ENCODE results near the gene TBX1. TPM values are rescaled to one million over a fixed set of nuclear protein-coding genes. Genes with fewer than 3 reads are reported as not detected.
A peak's percentile ranks its signal among the peaks of the same experiment; 100 is the strongest.

TBX1 gene
- polyA plus RNA-seq, 3 donors: not detected

GRCh38 chr22:19751497-19752245, 8.9 kb upstream of the TBX1 start:
- Mint-ChIP-seq H3K4me3 (no peak overlapping the region), H3K36me3 (peaks cover 0 to 3% of the 10 kb centered on the region in 2 donors), H3K4me1 (peaks cover 8% of the 10 kb centered on the region), H3K9me3 (peaks cover 0 to 14% (median 4%) of the 10 kb centered on the region in 7 donors), H3K27ac (no peak overlapping the region), H3K27me3 (ENCODE audit: low read depth in 3 of 3) (peaks cover 41 to 66% (median 50%) of the 10 kb centered on the region in 3 donors)
- Histone ChIP-seq H3K9ac (ENCODE audit: insufficient read depth, low read length, poor library complexity, severe bottlenecking) (no peak overlapping the region), H3K9me3 (replicated peaks in 1 of 2; ENCODE audit: control insufficient read depth in 1 of 2, insufficient read depth in 1 of 2, low read length in 2 of 2) (peaks cover 0 to 14% of the 10 kb centered on the region in 2 donors), H4K20me1 (ENCODE audit: insufficient read depth, low read length) (no peaks in the 10 kb centered on the region), H3K27me3 (ENCODE audit: control insufficient read depth in 2 of 2, insufficient read depth in 2 of 2, low read length in 2 of 2) (peaks cover 25 to 54% of the 10 kb centered on the region in 2 donors), H3K79me2 (ENCODE audit: insufficient read depth, low read length) (no peaks in the 10 kb centered on the region), H3K27ac (ENCODE audit: low read depth in 1 of 2, low read length in 2 of 2) (no peak overlapping the region), H3K36me3 (replicated peaks in 1 of 2; ENCODE audit: control insufficient read depth in 1 of 2, insufficient read depth in 2 of 2, low read length in 2 of 2) (no peaks in the 10 kb centered on the region), H3K4me3 (replicated peaks in 1 of 3; ENCODE audit: low read depth in 2 of 3, low read length in 3 of 3) (no peak overlapping the region), H3K4me2 (replicated peaks; ENCODE audit: extremely low read depth, low read length, poor library complexity, severe bottlenecking) (no peak overlapping the region), H3K4me1 (ENCODE audit: control insufficient read depth in 1 of 2, insufficient read depth in 2 of 2, low read length in 2 of 2) (peaks cover 6% of the 10 kb centered on the region in 2 donors), H2AFZ (ENCODE audit: insufficient read depth, low read depth, low read length, poor library complexity, severe bottlenecking) (no peak overlapping the region)
- TF ChIP-seq CTCF (IDR thresholded peaks at IDR 0.05): no peak
- intact Hi-C loops (cut with micrococcal nuclease): no loop called here
- no peak for DNase-seq
- 94% methylated on average over 13 of the region's 14 CpGs for WGBS (ENCODE audit: insufficient coverage)

GRCh38 chr22:19753090-19753842, 7.3 kb upstream of the TBX1 start:
- peaks cover 3 to 5% of the 10 kb centered on the region in 2 donors for H3K36me3 Mint-ChIP-seq
- peak overlapping the region in 1 of 7 donors; percentile 23 for H3K27ac Mint-ChIP-seq
- Histone ChIP-seq H3K4me3 (replicated peaks in 1 of 3; ENCODE audit: low read depth in 2 of 3, low read length in 3 of 3) (no peak overlapping the region), H3K9me3 (replicated peaks in 1 of 2; ENCODE audit: control insufficient read depth in 1 of 2, insufficient read depth in 1 of 2, low read length in 2 of 2) (peaks cover 0 to 21% of the 10 kb centered on the region in 2 donors), H3K36me3 (replicated peaks in 1 of 2; ENCODE audit: control insufficient read depth in 1 of 2, insufficient read depth in 2 of 2, low read length in 2 of 2) (no peaks in the 10 kb centered on the region), H3K27ac (ENCODE audit: low read depth in 1 of 2, low read length in 2 of 2) (no peak overlapping the region), H3K4me1 (ENCODE audit: control insufficient read depth in 1 of 2, insufficient read depth in 2 of 2, low read length in 2 of 2) (peaks cover 11 to 18% of the 10 kb centered on the region in 2 donors), H3K9ac (ENCODE audit: insufficient read depth, low read length, poor library complexity, severe bottlenecking) (no peak overlapping the region), H2AFZ (ENCODE audit: insufficient read depth, low read depth, low read length, poor library complexity, severe bottlenecking) (no peak overlapping the region), H3K4me2 (replicated peaks; ENCODE audit: extremely low read depth, low read length, poor library complexity, severe bottlenecking) (no peak overlapping the region), H4K20me1 (ENCODE audit: insufficient read depth, low read length) (no peaks in the 10 kb centered on the region), H3K79me2 (ENCODE audit: insufficient read depth, low read length) (no peaks in the 10 kb centered on the region), H3K27me3 (ENCODE audit: control insufficient read depth in 2 of 2, insufficient read depth in 2 of 2, low read length in 2 of 2) (peaks cover 28 to 70% of the 10 kb centered on the region in 2 donors)
- 94% methylated on average over 7 of the region's 10 CpGs for WGBS (ENCODE audit: insufficient coverage)
- no peak for DNase-seq
- peaks cover 50 to 79% (median 63%) of the 10 kb centered on the region in 3 donors for H3K27me3 Mint-ChIP-seq (ENCODE audit: low read depth in 3 of 3)
- peaks cover 16% of the 10 kb centered on the region for H3K4me1 Mint-ChIP-seq
- peaks cover 0 to 19% (median 6%) of the 10 kb centered on the region in 7 donors for H3K9me3 Mint-ChIP-seq
- intact Hi-C loops (cut with micrococcal nuclease): no loop called here
- TF ChIP-seq CTCF (IDR thresholded peaks at IDR 0.05): no peak
- peak overlapping the region in 1 of 2 donors; percentile 82 for H3K4me3 Mint-ChIP-seq

Data from CD14-positive monocyte (primary cell).